Gastroesophageal sphincter (tissue), 3 donors: ENCODE measurements around the gene SSRP1.

ENCODE experiments used
- EP300 ChIP-seq: sonication (generic); formaldehyde crosslinking; IDR thresholded peaks from one replicate; pipeline ENCODE4 v1.6.1; 2017; ENCODE audit warnings: antibody characterized with exemption, mild to moderate bottlenecking
- POLR2A ChIP-seq, 2 donors: fragments of 450-650 bp; IDR thresholded peaks; one replicate each; pipeline ENCODE4 v1.6.1; 2017; ENCODE audit warnings: antibody characterized with exemption in 2 of 2, mild to moderate bottlenecking in 2 of 2, moderate library complexity in 1 of 2
- TF ChIP-seq, protein P1 (sequence below), 4 experiments: fragments of 200-600 bp in 2 of 4; fragments of 450-650 bp in 2 of 4; sonication (generic) in 1 of 4; IDR thresholded peaks; one replicate each; pipeline ENCODE4 v1.5.1; 2017 to 2019; ENCODE audit warnings: antibody characterized with exemption in 4 of 4, mild to moderate bottlenecking in 2 of 4, moderate library complexity in 2 of 4

DNA sequence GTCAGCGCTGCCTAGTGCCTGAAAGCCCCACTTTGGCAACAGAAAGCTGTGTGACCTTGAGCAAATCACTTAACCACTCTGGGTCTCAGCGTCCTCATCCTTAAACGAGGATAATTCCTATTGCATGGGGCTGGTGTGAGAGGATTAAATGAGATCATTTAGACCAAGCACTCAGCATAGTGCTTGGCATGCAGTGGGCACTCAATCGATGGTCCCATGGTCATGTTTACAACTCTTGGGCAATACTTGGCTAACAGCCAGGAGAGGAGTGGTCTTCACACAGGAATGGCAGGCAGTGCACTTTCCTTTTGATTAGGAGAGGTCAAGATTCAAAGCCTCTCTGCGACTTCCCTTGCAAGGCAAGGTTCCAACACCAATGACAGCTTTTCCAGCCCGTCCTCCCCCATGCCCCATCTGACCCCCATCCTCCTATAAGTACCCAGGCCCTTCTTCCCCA lies 25.0 kb downstream of the SSRP1 start:
- TF ChIP-seq POLR2A (IDR thresholded peaks at IDR 0.05) (no peak), EP300 (no peak)
- TF ChIP-seq, protein P1, sequence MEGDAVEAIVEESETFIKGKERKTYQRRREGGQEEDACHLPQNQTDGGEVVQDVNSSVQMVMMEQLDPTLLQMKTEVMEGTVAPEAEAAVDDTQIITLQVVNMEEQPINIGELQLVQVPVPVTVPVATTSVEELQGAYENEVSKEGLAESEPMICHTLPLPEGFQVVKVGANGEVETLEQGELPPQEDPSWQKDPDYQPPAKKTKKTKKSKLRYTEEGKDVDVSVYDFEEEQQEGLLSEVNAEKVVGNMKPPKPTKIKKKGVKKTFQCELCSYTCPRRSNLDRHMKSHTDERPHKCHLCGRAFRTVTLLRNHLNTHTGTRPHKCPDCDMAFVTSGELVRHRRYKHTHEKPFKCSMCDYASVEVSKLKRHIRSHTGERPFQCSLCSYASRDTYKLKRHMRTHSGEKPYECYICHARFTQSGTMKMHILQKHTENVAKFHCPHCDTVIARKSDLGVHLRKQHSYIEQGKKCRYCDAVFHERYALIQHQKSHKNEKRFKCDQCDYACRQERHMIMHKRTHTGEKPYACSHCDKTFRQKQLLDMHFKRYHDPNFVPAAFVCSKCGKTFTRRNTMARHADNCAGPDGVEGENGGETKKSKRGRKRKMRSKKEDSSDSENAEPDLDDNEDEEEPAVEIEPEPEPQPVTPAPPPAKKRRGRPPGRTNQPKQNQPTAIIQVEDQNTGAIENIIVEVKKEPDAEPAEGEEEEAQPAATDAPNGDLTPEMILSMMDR (IDR thresholded peaks at IDR 0.05): no peak
